ENCODE data around the gene NPIPB8. TPM values are rescaled to one million over a fixed set of nuclear protein-coding genes. Genes with fewer than 3 reads are reported as not detected.

Gene NPIPB8
- total and polyA plus RNA-seq, 2 of the 13 experiments (the other 11 are each of a cell fraction or from before 2014, with no cell fraction given): 0.49 to 2.3 TPM

DNA sequence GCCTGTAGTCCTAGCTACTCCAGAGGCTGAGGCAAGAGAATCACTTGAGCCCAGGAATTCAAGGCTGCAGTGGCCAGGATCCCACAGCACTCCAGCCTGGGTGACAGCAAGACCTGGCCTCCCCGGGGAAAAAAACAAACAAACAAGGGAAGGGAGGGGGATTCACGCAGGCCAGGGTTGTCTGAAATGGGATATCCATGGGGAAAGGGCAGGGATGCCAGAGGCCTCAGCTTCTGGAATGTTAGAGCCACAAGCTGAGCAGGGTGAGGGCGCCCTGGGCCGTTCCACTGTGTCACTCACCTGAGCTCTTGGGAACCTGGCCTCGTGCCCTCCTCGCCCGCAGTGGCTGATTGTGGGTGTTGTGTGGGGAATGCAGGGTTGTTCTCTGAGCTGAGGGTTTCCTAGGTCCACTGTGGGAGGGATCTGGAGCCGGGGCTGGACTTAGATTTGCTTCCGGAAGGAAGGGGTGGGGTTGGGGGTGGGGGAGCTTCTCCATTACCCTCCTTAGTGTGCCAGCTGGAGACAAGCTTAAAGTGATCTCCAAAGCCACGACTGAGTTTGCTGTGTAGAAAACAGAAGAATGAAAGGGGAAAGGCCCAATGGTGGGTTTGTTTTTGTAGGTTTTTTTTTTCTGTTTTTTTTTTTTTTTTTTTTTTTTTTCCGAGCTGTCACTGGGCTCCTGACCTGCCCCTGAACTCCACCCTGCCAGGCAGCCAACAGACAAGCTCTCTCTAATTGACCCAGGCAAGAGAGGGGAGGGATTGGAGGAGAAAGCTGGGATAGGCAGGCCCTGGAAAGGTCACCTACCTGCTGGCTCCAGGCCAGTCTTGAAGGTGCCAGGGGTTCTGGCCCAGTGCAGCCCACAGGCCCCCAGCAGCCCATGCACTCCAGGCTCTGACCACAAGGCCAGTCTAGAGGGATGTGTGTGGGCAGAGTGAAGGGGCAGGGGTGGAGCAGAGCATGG, 28.0 kb upstream of the NPIPB8 start, which contains the start of gene SULT1A1 (continued):
- TF ChIP-seq, protein P1, sequence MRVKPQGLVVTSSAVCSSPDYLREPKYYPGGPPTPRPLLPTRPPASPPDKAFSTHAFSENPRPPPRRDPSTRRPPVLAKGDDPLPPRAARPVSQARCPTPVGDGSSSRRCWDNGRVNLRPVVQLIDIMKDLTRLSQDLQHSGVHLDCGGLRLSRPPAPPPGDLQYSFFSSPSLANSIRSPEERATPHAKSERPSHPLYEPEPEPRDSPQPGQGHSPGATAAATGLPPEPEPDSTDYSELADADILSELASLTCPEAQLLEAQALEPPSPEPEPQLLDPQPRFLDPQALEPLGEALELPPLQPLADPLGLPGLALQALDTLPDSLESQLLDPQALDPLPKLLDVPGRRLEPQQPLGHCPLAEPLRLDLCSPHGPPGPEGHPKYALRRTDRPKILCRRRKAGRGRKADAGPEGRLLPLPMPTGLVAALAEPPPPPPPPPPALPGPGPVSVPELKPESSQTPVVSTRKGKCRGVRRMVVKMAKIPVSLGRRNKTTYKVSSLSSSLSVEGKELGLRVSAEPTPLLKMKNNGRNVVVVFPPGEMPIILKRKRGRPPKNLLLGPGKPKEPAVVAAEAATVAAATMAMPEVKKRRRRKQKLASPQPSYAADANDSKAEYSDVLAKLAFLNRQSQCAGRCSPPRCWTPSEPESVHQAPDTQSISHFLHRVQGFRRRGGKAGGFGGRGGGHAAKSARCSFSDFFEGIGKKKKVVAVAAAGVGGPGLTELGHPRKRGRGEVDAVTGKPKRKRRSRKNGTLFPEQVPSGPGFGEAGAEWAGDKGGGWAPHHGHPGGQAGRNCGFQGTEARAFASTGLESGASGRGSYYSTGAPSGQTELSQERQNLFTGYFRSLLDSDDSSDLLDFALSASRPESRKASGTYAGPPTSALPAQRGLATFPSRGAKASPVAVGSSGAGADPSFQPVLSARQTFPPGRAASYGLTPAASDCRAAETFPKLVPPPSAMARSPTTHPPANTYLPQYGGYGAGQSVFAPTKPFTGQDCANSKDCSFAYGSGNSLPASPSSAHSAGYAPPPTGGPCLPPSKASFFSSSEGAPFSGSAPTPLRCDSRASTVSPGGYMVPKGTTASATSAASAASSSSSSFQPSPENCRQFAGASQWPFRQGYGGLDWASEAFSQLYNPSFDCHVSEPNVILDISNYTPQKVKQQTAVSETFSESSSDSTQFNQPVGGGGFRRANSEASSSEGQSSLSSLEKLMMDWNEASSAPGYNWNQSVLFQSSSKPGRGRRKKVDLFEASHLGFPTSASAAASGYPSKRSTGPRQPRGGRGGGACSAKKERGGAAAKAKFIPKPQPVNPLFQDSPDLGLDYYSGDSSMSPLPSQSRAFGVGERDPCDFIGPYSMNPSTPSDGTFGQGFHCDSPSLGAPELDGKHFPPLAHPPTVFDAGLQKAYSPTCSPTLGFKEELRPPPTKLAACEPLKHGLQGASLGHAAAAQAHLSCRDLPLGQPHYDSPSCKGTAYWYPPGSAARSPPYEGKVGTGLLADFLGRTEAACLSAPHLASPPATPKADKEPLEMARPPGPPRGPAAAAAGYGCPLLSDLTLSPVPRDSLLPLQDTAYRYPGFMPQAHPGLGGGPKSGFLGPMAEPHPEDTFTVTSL (CRISPR knock-in tag; IDR thresholded peaks at IDR 0.05; ENCODE audit: borderline replicate concordance): peak; percentile 28
- TF ChIP-seq ZNF280B (CRISPR knock-in tag; IDR thresholded peaks at IDR 0.05; ENCODE audit: borderline replicate concordance): peak; percentile 17; the same call in 1 of the 2 replicates
- no peak for TF ChIP-seq ZBTB3 (CRISPR knock-in tag; IDR thresholded peaks at IDR 0.05; ENCODE audit: borderline replicate concordance, low read depth)
- peak; percentile 55; the same call in 1 of the 2 replicates for TF ChIP-seq SOX5 (CRISPR knock-in tag; IDR thresholded peaks at IDR 0.05; ENCODE audit: borderline replicate concordance)
- no peak for TF ChIP-seq ZNF780A (CRISPR knock-in tag; IDR thresholded peaks at IDR 0.05)
- 0 out of 2 replicates have a peak, but pooled peaks have one; percentile 18 for TF ChIP-seq ZKSCAN8 (CRISPR knock-in tag; IDR thresholded peaks at IDR 0.05; ENCODE audit: borderline replicate concordance)
- no peak for TF ChIP-seq ZNF446 (CRISPR knock-in tag; IDR thresholded peaks at IDR 0.05)
- TF ChIP-seq GRHL1 (CRISPR knock-in tag; conservative IDR thresholded peaks at IDR 0.05): no peak
- TF ChIP-seq ZNF430 (CRISPR knock-in tag; IDR thresholded peaks at IDR 0.05): no peak
- peak; percentile 77; the same call in 1 of the 2 replicates for TF ChIP-seq ZNF879 (CRISPR knock-in tag; IDR thresholded peaks at IDR 0.05)
- no peak for TF ChIP-seq SMAD9 (CRISPR knock-in tag; IDR thresholded peaks at IDR 0.05)
- TF ChIP-seq SP1 (IDR thresholded peaks at IDR 0.05): 0 out of 2 replicates have a peak, but pooled peaks have one; percentile 13
- no peak for TF ChIP-seq SP1 (CRISPR knock-in tag; IDR thresholded peaks at IDR 0.05)
- no peak for TF ChIP-seq FOXP1 (IDR thresholded peaks at IDR 0.05)
- no peak; the same call in none of the 2 replicates for TF ChIP-seq FOXP1 (CRISPR knock-in tag; IDR thresholded peaks at IDR 0.05)
- TF ChIP-seq, protein P2, sequence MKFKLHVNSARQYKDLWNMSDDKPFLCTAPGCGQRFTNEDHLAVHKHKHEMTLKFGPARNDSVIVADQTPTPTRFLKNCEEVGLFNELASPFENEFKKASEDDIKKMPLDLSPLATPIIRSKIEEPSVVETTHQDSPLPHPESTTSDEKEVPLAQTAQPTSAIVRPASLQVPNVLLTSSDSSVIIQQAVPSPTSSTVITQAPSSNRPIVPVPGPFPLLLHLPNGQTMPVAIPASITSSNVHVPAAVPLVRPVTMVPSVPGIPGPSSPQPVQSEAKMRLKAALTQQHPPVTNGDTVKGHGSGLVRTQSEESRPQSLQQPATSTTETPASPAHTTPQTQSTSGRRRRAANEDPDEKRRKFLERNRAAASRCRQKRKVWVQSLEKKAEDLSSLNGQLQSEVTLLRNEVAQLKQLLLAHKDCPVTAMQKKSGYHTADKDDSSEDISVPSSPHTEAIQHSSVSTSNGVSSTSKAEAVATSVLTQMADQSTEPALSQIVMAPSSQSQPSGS (CRISPR knock-in tag; IDR thresholded peaks at IDR 0.05): no peak
- TF ChIP-seq IKZF5 (CRISPR knock-in tag; IDR thresholded peaks at IDR 0.05): no peak; the same call in 1 of the 2 replicates

All from HepG2 (cell line).